Activated naive CD8-positive, alpha-beta T cell treated with anti-CD3 and anti-CD28 coated beads, Interleukin-2, amount 10 ng/mL, durations not matched to agents 7 days and 5 days (primary cell): ENCODE results near the gene ZBP1. TPM values are rescaled to one million over a fixed set of nuclear protein-coding genes. Genes with fewer than 3 reads are reported as not detected.
"Not testable (repeated sequence)": the region's sequence is repeated elsewhere in the genome, so short reads cannot be mapped to it uniquely, and the experiment has no call there.

Experiments used
- ATAC-seq: fragments of 150-1000 bp; cut with Tn5 transposase; one replicate; pipeline ENCODE4 v1.10.0; 2021; ENCODE audit warnings: low read depth, moderate library complexity
- POLR2A ChIA-PET: fragments of 350-600 bp; sonication (Branson Sonifier 250); formaldehyde crosslinking; loops from one replicate; lab custom pipeline; 2021; ENCODE audit warnings: antibody characterized with exemption; lab: Charles Lee
- DNase-seq: peaks from one replicate; pipeline ENCODE4 v3.0.0; 2021
- H3K27ac Mint-ChIP-seq: one replicate; pipeline ENCODE4 v1.8.0; 2022; ENCODE audit warnings: mild to moderate bottlenecking, mixed read lengths
- H3K27me3 Mint-ChIP-seq: one replicate; pipeline ENCODE4 v1.8.0; 2022; ENCODE audit warnings: mild to moderate bottlenecking, moderate library complexity, mixed read lengths
- H3K36me3 Mint-ChIP-seq: one replicate; pipeline ENCODE4 v1.8.0; 2021; ENCODE audit warnings: mild to moderate bottlenecking, mixed read lengths
- H3K4me1 Mint-ChIP-seq: one replicate; pipeline ENCODE4 v1.8.0; 2021; ENCODE audit warnings: mixed read lengths
- H3K4me3 Mint-ChIP-seq: one replicate; pipeline ENCODE4 v1.8.0; 2022; ENCODE audit warnings: mild to moderate bottlenecking, moderate library complexity, mixed read lengths
- H3K9me3 Mint-ChIP-seq: one replicate; pipeline ENCODE4 v1.8.0; 2021; ENCODE audit warnings: mixed read lengths
- total RNA-seq, 2 experiments: library from RNA; stranded (reverse); gene quantifications; one replicate each; pipeline ENCODE4 v1.2.3, GENCODE V29; 2021

Gene ZBP1
- total RNA-seq, 2 experiments from 2014 or later = 27.5 to 28.5 TPM

DNA sequence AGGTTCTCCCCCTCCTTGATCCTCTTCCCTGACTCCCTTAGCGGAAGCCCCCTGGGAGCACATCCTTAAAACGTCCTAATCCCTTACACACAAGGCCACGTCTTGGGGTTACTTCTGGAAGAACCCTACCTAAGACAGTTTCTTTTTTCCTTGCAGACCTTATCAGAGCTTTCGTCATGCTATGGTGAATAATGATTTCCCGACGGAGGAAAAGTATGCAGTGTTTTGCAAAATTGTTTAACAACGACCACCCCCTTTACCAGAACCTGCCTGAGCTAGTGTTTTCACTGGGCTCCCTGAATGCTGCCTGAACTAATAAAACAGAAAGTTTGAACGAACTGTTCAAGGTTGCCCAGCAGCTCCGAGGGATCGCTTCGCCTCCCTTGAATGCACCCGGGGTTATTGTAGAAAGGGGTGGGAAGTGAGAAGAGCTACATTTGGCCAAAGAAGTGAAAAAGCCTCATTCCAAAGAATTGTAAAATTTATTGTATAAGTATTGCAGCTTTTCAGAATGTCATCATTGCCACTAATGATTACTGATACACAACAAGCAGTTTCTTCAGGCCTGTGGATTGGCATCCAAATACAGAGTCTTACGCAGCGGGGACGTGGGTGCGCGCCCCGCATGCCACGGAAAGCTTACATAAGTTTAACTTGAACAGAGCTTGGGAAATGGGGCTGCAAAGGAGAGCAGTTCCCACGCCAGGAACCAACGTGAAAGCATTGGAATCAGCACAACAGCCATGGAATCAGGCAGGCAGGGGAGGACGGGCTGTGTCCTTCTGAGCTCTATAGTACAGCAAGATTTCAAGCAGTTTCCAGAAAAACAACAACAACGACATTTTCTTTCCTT lies 27.9 kb upstream of the ZBP1 start:
- no peak for DNase-seq
- POLR2A ChIA-PET = no interaction called here
- Mint-ChIP-seq H3K27me3 (peaks cover 21% of the 10 kb centered on the region), H3K4me1 (no peaks in the 10 kb centered on the region), H3K9me3 (peaks cover 9% of the 10 kb centered on the region), H3K4me3 (no peak overlapping the region), H3K36me3 (peaks cover 3% of the 10 kb centered on the region), H3K27ac (no peak overlapping the region)
- no peak for ATAC-seq

DNA sequence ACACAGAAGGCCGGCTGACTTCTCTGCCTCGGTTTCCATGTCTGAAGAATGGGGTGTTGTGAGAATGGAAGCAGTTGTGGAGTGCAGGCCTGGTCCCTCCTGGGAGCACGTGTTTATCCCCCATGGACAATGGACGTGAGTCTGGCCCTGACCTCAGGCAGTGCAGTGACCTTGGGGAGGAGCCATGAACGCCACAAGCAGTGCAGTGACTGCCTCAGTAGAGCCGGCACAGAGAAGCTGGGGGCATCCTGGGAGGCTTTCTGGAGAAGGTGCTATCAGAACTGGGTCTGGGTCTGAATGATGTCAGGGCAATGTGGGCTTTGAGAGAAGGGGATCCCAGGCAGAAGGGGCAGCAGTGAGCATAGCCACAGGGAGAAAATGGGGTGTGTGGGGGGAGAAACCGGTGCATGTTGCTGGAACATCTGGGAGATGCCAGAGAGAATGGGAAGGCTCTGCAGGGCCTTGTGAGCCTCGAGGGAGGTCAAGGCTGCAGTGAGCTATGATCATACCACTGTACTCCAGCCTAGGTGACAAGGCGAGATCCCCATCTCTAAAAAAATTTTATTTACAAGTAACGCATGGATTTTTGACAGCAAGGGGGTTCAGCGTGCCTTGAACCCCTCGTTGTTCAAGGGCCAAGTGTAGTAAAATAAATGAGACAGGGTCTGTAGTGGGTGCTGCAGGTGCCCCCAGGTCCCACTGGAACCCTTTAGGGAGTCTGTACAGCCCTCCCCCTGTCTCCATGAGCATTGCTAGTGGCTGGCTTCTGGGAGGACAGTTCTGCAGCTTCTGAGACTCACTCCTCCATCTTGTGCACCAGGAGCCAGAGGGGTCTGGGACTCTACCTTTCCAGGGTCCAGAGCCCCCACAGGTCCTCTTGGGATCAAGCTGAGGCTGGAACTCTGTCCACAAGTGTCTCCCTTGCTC lies 27.0 kb upstream of the ZBP1 start:
- Mint-ChIP-seq H3K27ac (no peak overlapping the region), H3K4me1 (no peaks in the 10 kb centered on the region), H3K36me3 (peaks cover 4% of the 10 kb centered on the region), H3K4me3 (no peak overlapping the region), H3K27me3 (peaks cover 30% of the 10 kb centered on the region), H3K9me3 (peaks cover 9% of the 10 kb centered on the region)
- ATAC-seq (no peak), DNase-seq (no peak)
- POLR2A ChIA-PET = no interaction called here

DNA sequence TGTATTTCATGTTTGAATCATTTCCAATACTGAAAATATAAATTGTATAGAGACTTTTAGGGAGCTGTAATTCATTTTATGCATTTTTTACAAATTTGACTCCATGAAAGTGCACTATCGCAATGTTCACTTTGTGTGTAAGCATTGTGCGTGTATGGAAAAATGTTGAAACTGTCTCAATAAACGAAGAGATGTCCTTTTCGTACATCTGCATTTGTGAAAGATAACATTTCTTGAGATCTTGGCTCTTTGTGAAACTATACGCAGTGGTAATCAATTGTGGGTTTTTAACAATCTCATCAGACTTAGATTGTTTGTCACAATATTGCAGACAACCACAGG lies 18.6 kb upstream of the ZBP1 start:
- no peak overlapping the region for H3K4me3 Mint-ChIP-seq
- DNase-seq = no peak
- no peak for ATAC-seq
- H3K4me1 Mint-ChIP-seq = peaks cover 10% of the 10 kb centered on the region
- POLR2A ChIA-PET = no interaction called here
- H3K36me3 Mint-ChIP-seq = peaks cover 21% of the 10 kb centered on the region
- H3K27ac Mint-ChIP-seq = no peak overlapping the region
- H3K27me3 Mint-ChIP-seq = peaks cover 55% of the 10 kb centered on the region
- peaks cover 17% of the 10 kb centered on the region for H3K9me3 Mint-ChIP-seq

GRCh38 chr20:57638173-57638894 lies 18.1 kb upstream of the ZBP1 start:
- H3K27me3 Mint-ChIP-seq = peaks cover 53% of the 10 kb centered on the region
- peaks cover 18% of the 10 kb centered on the region for H3K9me3 Mint-ChIP-seq
- POLR2A ChIA-PET = no interaction called here
- H3K4me1 Mint-ChIP-seq = peaks cover 14% of the 10 kb centered on the region
- DNase-seq (no peak), ATAC-seq (no peak)
- H3K36me3 Mint-ChIP-seq = peaks cover 23% of the 10 kb centered on the region
- H3K27ac Mint-ChIP-seq = no peak overlapping the region
- H3K4me3 Mint-ChIP-seq = no peak overlapping the region

GRCh38 chr20:57633945-57634491 lies 13.8 kb upstream of the ZBP1 start:
- H3K4me1 Mint-ChIP-seq = peaks cover 31% of the 10 kb centered on the region
- DNase-seq = no peak

GRCh38 chr20:57632286-57632685 lies 12.1 kb upstream of the ZBP1 start:
- Mint-ChIP-seq H3K4me1 (peaks cover 41% of the 10 kb centered on the region), H3K27ac (no peak overlapping the region), H3K36me3 (peaks cover 34% of the 10 kb centered on the region), H3K27me3 (peaks cover 41% of the 10 kb centered on the region), H3K9me3 (peaks cover 21% of the 10 kb centered on the region), H3K4me3 (no peak overlapping the region)
- ATAC-seq (no peak), DNase-seq (no peak)
- POLR2A ChIA-PET = interaction anchor here (1.5 to 2.6 kb wide), 2 partner anchors 11 to 12 kb away, joined by 11 to 30 read pairs; partner anchors contain the start of gene ZBP1

More at GRCh38 chr20:57633945-57634491, 13.8 kb upstream of the ZBP1 start:
- peaks cover 25% of the 10 kb centered on the region for H3K9me3 Mint-ChIP-seq
- H3K4me3 Mint-ChIP-seq = peak overlapping the region; percentile 55
- H3K27ac Mint-ChIP-seq = peak overlapping the region; percentile 79
- peak; percentile 67 for ATAC-seq
- POLR2A ChIA-PET = interaction anchor here (0.7 to 2.6 kb wide), 5 partner anchors 10 to 242 kb away, joined by 3 to 30 read pairs (median 3); partner anchors contain the start of gene ZBP1
- H3K27me3 Mint-ChIP-seq = peaks cover 48% of the 10 kb centered on the region
- H3K36me3 Mint-ChIP-seq = peaks cover 34% of the 10 kb centered on the region

DNA sequence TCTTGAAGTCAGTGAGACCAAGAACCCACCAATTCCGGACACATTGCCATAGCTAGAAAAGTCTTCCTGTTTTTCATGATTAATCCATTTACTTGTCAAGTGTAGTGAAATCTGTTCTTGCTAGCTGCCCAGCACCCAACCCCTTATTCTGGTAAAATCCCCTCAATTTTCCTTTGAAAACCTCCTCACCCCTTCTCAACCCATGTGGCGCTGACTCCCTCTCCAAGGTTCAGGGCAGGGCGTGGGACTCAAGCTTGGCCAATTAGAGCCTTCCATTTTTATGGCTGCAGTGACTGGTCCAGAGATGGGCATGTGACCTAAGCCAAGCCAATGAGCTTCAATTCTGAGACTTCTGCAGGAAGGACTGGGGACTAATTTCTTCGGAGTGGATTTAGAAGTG lies 9.8 kb upstream of the ZBP1 start:
- no peak for DNase-seq
- POLR2A ChIA-PET = interaction anchor here (1.3 to 3.9 kb wide), 3 partner anchors 11 to 239 kb away, joined by 4 to 103 read pairs (median 7); partner anchors contain the start of genes RBM38 and ZBP1
- ATAC-seq = no peak
- Mint-ChIP-seq H3K27ac (peak overlapping the region; percentile 86), H3K4me1 (peaks cover 52% of the 10 kb centered on the region), H3K36me3 (peaks cover 31% of the 10 kb centered on the region), H3K9me3 (peaks cover 17% of the 10 kb centered on the region), H3K4me3 (peak overlapping the region; percentile 76), H3K27me3 (peaks cover 25% of the 10 kb centered on the region)

GRCh38 chr20:57629491-57629901 lies 9.3 kb upstream of the ZBP1 start:
- Mint-ChIP-seq H3K4me3 (peak overlapping the region; percentile 76), H3K4me1 (peaks cover 48% of the 10 kb centered on the region), H3K27ac (peak overlapping the region; percentile 86), H3K27me3 (peaks cover 20% of the 10 kb centered on the region), H3K9me3 (peaks cover 18% of the 10 kb centered on the region), H3K36me3 (peaks cover 32% of the 10 kb centered on the region)
- not testable (repeated sequence) for ATAC-seq, DNase-seq
- POLR2A ChIA-PET = interaction anchor here (1.3 to 3.9 kb wide), 3 partner anchors 11 to 239 kb away, joined by 4 to 103 read pairs (median 7); partner anchors contain the start of genes RBM38 and ZBP1

DNA sequence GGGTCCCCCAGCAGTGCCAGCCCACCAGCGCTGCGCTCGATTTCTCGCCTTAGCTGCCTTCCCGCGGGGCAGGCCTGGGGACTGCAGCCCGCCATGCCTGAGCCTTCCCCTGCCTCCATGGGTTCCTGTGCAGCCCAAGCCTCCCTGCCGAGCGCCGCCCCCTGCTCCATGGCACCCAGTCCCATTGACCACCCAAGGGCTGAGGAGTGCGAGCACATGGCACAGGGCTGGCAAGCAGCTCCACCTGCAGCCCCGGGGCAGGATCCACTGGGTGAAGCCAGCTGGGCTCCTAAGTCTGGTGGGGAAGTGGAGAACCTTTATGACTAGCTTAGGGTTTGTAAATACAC lies 8.7 kb upstream of the ZBP1 start:
- Mint-ChIP-seq H3K27ac (peak overlapping the region; percentile 86), H3K4me1 (peaks cover 42% of the 10 kb centered on the region), H3K36me3 (peaks cover 33% of the 10 kb centered on the region), H3K4me3 (peak overlapping the region; percentile 30), H3K27me3 (peaks cover 17% of the 10 kb centered on the region), H3K9me3 (peaks cover 21% of the 10 kb centered on the region)
- DNase-seq, ATAC-seq: not testable (repeated sequence)
- POLR2A ChIA-PET = interaction anchor here (0.9 to 3.9 kb wide), 5 partner anchors 10 to 1022 kb away, joined by 3 to 103 read pairs (median 3); partner anchors contain the start of genes RBM38, STX16 and ZBP1

GRCh38 chr20:57628047-57628961 lies 8.1 kb upstream of the ZBP1 start:
- Mint-ChIP-seq H3K36me3 (peaks cover 34% of the 10 kb centered on the region), H3K9me3 (peaks cover 19% of the 10 kb centered on the region), H3K27me3 (peaks cover 17% of the 10 kb centered on the region), H3K4me3 (peak overlapping the region; percentile 70), H3K27ac (peak overlapping the region; percentile 100), H3K4me1 (peaks cover 38% of the 10 kb centered on the region)
- POLR2A ChIA-PET = interaction anchor here (0.7 to 3.9 kb wide), 11 partner anchors 9 to 1023 kb away, joined by 3 to 103 read pairs (median 3); partner anchors contain the start of genes RBM38, STX16 and ZBP1
- DNase-seq (peak; percentile 52), ATAC-seq (peak; percentile 88)

DNA sequence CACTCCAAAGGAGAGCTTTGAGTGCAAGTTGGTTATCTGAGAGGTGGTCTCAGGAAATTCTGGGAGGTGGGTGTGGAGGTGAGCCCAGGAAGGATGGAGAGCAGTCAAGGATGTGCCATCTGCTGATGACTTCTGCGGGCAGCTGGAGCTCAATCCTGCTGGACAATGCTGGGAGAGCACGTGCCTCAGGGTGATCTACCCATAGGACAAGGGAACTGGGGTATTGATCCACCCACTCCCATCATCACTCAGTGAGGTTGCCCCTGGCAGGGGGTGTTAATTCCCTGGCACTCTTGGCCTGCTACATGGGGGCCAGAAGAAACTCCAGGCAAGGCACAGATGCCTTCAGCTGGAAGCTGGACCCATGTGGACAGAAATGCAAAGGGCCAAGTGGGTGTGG lies 7.1 kb upstream of the ZBP1 start:
- H3K9me3 Mint-ChIP-seq = peaks cover 19% of the 10 kb centered on the region
- H3K4me3 Mint-ChIP-seq = peak overlapping the region; percentile 42
- POLR2A ChIA-PET = interaction anchor here (0.7 to 3.9 kb wide), 3 partner anchors 8 to 339 kb away, joined by 4 to 103 read pairs (median 5); partner anchors contain the start of gene ZBP1
- H3K27me3 Mint-ChIP-seq = peaks cover 13% of the 10 kb centered on the region
- H3K36me3 Mint-ChIP-seq = peaks cover 30% of the 10 kb centered on the region
- ATAC-seq (no peak), DNase-seq (no peak)
- H3K4me1 Mint-ChIP-seq = peaks cover 37% of the 10 kb centered on the region
- peak overlapping the region; percentile 100 for H3K27ac Mint-ChIP-seq
